Measurements from ENCODE around the gene CTNNA1. TPM values are rescaled to one million over a fixed set of nuclear protein-coding genes. Genes with fewer than 3 reads are reported as not detected.
"Not testable (repeated sequence)": the region's sequence is repeated elsewhere in the genome, so short reads cannot be mapped to it uniquely, and the experiment has no call there.

The CTNNA1 gene
- total RNA-seq, 1 experiment from 2014 or later = 268 TPM

DNA sequence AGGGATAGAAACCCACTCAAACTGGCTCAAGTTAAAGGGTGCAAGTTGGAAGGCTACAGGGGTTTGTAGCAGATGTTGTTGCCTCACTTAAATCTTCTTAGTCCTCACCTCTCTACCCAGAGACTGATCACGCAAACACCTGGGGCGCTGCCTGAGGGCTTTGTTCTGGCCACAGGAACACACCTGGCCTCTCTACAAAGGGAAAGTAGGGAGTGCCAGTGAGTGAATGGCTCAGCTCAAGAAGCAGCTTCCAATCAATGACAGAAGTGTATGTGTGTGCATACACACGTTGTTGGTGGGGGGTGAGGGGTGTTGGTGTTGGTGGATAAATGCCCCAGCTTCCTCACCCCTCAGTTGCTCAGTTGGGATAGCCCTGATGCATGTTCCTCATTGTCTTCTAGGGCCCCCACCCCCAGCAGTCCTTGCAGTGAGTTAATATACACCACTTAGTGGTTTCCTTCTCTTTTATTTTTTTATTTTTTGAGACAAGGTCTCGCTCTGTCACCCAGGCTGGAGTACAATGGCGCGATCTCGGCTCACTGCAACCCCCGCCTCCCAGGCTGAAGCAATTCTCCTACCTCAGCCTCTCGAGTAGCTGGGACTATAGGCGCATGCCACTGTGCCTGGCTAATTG lies 30.6 kb upstream of the CTNNA1 start:
- in situ Hi-C loops (cut with HindIII; ENCODE audit: low pct_unique_long_range_greater_than_20kb, low sequenced_read_pairs) = no loop called here
- DNase-seq (ENCODE audit: low read depth) = no peak

DNA sequence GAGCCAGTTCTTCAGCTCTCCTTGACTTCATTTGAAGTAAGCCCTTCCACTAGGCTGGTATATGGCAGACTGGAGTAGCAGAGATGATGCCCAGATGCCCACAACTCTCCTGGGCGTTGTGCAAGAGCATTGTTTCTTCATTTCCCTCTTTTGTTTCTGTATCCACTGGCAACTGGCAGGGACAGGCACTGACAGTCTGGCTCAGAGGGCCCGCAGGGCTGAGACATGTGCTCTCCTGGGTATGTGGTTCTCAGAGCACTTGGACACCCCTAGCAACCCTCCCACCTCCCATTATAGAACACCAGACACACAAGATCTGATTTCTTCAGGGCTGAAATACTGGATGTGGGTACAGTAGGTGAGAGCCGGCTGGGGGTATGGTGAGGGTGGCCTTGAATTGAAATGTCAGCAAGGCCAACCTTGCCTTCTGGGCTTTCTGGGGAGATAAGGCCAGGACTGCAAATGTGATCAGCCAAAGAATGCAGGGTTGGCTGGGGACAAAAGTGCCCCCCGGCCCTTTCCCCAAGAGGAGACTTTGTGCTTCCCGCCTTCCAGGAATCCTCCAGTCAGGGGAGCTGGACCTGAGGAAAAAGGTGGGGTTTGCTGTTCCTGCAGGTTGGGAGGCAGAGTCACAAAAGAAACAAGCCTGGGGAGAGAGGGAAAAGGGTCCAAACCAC lies 28.6 kb upstream of the CTNNA1 start:
- no peak for DNase-seq (ENCODE audit: low read depth)
- in situ Hi-C loops (cut with HindIII; ENCODE audit: low pct_unique_long_range_greater_than_20kb, low sequenced_read_pairs) = no loop called here

DNA sequence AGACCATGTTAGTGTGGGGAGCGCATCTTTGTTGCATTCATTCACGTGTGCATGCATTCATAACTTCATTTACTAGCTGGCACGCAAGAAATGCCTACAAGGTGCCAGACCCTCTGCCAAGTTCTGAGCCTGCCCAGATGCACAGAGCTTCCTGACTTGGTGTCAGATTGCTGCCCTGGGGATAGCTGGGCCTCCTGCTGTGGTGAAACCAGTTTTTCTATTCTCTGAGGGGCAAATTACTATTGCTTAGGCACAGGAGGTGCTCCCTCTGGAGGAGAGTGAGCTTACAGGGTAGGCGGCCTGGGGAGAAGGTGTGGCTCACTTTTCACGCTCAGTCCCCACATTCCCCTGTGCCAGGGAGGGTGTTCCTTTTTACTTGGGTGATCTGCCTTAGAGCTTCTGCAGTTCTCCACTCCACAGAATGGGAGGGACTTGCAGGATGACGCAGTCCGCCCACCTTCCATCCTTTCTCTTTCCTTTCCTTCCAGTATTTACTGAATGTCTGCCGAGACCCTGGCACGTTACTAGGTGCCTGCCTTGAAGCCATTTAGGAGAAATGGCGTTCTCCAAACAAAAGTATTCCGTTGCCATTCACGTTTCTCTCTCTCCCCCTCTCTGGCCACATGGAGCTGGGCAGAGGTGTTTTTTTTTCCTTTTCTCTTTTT lies 27.9 kb upstream of the CTNNA1 start:
- DNase-seq (ENCODE audit: low read depth) = no peak
- in situ Hi-C loops (cut with HindIII; ENCODE audit: low pct_unique_long_range_greater_than_20kb, low sequenced_read_pairs) = no loop called here

DNA sequence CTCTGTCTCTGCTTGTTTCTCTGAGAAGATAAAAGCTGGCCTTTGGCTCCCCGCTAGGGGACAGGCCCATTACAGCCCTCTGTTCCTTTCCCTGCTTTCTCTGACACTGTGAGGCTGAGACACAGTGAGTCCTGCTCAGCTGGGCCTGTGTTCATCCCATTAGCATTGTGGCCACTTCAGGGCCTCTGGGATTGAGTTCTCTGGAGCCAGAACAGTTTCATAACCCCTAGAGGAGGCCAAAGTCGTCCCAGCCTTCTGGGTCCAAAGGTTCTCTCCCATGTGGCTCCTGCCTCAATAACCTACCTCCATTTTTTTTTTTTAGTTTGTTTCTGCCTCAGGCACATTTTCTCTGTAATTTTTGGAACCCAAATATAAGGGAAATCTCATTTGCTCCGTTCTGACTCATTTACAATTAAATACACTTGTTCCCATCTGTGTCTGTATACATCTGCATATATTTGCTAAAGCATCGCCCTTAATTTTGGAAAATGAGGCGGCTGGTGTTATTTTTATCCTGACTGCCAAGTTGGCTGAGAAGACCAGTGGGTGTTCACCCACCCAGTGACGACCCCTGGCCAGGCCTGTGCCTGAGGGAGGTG lies 27.3 kb upstream of the CTNNA1 start:
- in situ Hi-C loops (cut with HindIII; ENCODE audit: low pct_unique_long_range_greater_than_20kb, low sequenced_read_pairs) = no loop called here
- DNase-seq (ENCODE audit: low read depth) = no peak

DNA sequence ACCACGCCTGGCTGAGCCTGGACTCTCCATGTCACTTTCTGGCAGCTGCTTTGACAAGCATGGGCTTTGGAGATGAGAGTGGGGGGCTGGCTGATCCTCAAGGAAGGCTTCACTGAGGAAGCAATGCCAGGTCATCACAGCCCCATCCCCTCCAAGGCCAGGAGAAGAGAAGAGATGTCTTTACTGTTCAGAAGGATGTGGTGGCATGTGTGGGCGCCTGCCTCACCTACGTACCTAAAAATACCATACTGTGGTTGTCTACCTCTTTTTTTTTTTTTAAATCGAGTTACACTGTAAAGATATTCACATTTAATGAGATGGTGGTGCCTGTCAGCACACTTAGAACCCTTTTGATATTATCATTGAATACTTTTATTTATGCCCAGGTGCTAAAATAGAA lies 26.4 kb upstream of the CTNNA1 start:
- DNase-seq (ENCODE audit: low read depth) = no peak
- in situ Hi-C loops (cut with HindIII; ENCODE audit: low pct_unique_long_range_greater_than_20kb, low sequenced_read_pairs) = no loop called here

DNA sequence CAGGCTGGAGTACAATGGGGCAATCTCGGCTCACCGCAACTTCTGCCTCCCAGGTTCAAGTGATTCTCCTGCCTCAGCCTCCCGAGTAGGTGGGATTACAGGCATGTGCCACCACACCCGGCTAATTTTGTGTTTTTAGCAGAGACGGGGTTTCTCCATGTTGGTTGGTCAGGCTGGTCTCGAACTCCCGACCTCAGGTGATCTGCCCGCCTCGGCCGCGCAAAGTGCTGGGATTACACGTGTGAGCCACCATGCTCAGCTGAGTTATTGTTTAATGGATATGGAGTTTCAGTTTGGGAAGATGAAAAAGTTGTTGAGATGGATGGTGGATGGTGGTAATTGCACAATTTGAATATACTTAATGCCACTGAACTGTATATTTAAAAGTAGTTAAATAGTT lies 22.7 kb upstream of the CTNNA1 start:
- DNase-seq (ENCODE audit: low read depth); in situ Hi-C loops (cut with HindIII; ENCODE audit: low pct_unique_long_range_greater_than_20kb, low sequenced_read_pairs): not testable (repeated sequence)

DNA sequence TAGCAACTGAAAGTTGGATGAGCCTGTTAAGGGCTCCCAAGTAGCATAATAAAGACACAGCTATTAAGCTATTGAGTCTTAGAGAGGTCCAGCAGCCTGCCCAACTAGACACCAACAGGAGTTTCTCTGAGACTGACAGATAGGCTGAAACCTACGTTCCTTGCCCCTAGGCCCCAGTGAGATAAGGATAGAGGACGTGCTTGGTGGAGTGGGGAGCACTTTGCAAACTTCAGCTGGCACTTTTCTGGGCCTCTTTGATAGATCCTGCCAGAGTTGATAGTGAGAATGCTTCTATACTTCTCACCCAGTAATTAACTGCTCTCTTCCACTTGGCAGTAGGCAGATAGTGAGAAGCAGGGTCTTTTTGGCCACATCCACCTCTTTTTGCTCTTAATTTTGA lies 20.8 kb upstream of the CTNNA1 start:
- no peak for DNase-seq (ENCODE audit: low read depth)
- in situ Hi-C loops (cut with HindIII; ENCODE audit: low pct_unique_long_range_greater_than_20kb, low sequenced_read_pairs) = no loop called here

DNA sequence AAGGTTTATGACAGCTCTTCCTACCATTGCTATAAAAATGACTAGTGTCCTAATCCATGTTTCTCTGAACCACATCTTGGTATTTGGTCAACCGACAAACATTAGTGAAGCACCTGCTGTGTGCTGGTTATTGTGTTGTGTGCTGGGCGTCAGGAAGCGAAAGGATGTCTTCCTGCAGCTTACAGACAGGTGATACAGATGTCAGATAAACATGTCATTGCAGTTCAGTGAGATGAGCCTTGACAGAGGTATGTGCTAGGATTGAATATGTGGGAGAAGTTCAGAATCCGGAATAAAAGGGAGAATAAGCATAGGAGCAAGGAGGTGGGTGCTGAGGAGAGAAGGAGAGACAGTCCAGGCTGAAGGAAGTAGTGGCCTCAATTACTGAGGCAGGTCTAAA lies 20.3 kb upstream of the CTNNA1 start:
- in situ Hi-C loops (cut with HindIII; ENCODE audit: low pct_unique_long_range_greater_than_20kb, low sequenced_read_pairs) = no loop called here
- no peak for DNase-seq (ENCODE audit: low read depth)

DNA sequence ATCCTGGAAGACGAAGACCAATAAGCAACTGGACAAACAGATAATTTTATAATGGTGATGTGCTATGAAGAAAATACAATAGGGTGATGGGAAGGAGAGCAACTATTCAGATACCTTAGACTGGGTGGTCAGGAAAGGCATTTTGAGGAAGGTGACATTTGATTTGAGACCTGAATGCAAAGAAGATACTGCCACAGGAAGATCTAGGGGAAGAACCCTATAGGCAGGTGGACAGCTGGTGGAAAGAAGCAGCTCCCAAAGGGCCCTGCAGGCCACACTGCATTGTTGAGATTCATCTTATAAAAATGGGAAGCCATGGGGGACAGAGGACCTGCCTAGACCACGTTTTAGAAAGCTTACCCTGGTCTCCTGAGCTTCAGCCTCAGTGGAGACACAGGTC lies 19.7 kb upstream of the CTNNA1 start:
- no peak for DNase-seq (ENCODE audit: low read depth)
- in situ Hi-C loops (cut with HindIII; ENCODE audit: low pct_unique_long_range_greater_than_20kb, low sequenced_read_pairs) = no loop called here

DNA sequence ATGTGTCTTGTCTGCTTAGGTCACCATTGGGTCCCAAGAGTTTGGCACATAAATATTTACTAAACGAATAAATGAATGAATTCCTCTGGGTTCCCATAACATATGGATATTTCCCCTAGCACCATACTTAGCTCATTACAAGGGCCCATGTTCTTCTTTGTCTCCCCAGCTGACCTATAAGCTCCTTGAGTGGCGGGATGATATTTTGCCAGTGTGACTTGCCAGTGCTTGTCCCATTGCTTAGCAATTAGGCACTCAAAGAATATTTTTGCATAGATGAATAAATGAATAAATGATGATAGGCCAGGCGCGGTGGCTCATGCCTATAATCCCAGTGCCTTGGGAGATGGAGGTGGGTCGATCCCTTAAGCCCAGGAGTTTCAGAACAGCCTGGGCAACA lies 16.9 kb upstream of the CTNNA1 start:
- in situ Hi-C loops (cut with HindIII; ENCODE audit: low pct_unique_long_range_greater_than_20kb, low sequenced_read_pairs) = no loop called here
- no peak for DNase-seq (ENCODE audit: low read depth)

DNA sequence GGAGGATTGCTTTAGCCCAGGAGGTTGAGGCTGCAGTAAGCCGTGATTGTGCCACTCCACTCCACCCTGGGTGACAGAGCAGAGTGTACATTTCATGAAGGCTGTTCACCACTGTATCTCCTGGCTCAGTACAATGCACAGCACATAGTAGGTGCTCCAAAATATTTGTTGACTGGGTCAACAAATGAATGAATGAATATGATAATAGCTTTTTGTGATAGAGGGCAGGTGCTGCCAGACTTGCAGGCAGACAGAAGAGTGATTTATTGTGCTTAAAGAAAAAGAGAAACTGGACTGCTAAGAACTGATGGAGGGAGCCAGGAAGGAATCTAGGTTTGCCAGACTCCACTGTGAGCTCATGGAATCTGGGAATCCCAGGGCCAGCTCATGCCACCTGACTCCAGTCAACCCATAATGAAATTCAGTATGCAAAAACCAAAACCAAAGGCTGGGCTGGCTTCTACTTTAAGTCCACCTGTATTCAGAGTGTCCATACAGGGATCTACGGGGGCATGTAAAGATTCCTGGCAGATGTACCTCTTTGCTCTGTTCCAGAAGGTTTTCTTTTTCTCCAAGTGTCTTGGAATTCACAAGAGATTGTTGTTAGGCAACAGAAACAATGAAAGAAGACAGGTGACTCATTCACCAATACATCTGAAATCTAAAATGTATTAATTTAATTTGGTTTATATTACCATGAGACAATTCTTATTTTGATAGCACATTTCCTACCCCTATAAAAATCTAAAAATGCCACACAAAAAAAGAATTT lies 15.5 kb upstream of the CTNNA1 start:
- in situ Hi-C loops (cut with HindIII; ENCODE audit: low pct_unique_long_range_greater_than_20kb, low sequenced_read_pairs) = no loop called here
- DNase-seq (ENCODE audit: low read depth) = no peak

DNA sequence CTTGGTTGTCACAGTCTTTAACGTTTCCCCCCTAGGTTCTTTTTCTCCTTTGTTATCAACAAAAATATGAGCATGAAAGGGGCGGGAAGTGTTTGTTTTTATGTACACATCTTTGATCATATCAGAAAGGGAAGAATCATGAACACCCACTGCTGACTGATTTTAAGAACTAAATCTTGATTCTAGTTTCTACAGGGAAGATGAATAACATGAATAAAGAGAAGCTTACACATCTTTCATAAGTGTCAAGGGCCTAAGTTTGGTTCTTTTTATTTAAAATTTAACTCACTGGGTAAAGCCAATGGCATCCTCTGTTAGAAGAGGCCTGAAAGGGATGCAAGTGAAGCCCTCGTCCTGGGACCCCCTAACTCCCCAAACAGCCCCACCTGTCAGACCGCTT lies 14.8 kb upstream of the CTNNA1 start:
- no peak for DNase-seq (ENCODE audit: low read depth)
- in situ Hi-C loops (cut with HindIII; ENCODE audit: low pct_unique_long_range_greater_than_20kb, low sequenced_read_pairs) = no loop called here

DNA sequence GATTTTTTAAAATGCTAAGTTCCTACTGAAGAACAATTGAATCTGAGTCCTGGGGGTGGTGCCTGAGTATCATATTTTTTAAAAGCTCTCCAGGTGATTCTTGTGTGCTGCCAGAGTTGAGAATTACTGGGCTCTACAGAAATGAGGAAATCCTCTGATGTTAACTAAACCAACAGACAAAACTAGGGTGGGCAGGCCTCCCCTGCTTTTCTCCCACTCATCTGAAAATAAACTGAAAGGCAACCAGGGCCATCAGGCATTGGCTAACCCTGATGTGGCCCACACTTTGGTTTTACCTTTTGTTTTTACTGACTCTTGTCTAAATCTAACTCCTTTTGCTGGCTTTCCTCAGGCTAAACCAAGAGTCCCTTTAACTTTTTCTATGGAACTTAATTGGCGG lies 13.3 kb upstream of the CTNNA1 start:
- no peak for DNase-seq (ENCODE audit: low read depth)
- in situ Hi-C loops (cut with HindIII; ENCODE audit: low pct_unique_long_range_greater_than_20kb, low sequenced_read_pairs) = no loop called here

DNA sequence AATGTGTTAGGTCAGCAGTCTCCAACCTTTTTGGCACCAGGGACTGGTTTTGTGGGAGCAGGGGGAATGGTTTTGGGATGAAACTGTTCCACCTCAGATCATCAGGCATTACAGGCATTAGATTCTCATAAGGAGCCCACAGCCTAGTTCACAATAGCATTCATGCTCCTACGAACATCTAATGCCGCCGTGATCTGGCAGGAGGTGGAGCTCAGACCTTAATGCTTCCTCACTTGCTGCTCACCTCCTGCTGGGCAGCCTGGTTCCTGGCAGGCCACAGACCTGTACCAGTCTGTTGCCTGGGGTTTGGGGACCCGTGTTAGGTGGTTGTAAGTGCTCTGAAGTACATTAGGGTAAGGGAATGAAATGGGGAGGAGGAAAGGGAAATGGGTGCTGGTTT lies 9.7 kb upstream of the CTNNA1 start:
- in situ Hi-C loops (cut with HindIII; ENCODE audit: low pct_unique_long_range_greater_than_20kb, low sequenced_read_pairs) = no loop called here
- DNase-seq (ENCODE audit: low read depth) = no peak

DNA sequence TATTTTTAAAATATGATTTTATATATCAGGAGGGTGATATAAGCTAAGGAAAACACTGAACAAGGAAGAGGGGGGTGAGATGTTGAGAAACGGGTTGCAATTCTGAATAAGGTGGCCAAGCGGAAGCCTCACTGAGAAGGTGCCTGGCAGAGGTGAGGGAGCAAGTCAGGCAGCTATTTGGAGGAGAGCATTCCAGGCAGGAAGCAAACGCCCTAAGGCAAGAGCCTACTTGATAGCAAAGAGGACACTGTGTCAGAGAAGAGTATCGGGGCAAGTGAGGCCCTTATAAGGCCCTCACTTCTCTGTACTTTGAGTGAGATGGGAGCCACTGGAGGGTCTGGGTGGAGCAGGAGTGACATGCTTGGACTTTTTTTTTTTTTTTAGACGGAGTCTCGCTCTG lies 8.0 kb upstream of the CTNNA1 start:
- in situ Hi-C loops (cut with HindIII; ENCODE audit: low pct_unique_long_range_greater_than_20kb, low sequenced_read_pairs) = no loop called here

DNA sequence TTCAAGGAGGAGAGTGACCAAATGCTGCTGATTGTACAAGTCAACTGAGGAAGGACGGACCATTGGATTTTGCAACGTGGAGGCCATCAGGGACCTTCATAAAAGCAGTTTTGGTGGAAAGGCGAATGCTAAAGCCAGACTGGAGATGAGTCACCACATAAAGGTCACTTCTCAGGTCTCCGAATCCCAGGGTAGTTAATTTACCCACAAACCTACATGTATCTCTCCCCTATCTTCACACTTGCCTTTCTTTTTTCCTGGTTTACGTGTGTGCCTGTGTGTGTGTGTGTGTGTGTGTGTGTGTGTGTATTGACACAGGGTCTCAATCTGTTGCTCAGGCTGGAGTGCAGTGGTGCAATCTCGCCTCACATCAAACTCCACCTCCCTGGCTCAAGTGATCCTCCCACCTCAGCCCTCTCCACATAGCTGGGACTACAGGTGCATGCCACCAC lies 4.6 kb upstream of the CTNNA1 start:
- no peak for DNase-seq (ENCODE audit: low read depth)
- in situ Hi-C loops (cut with HindIII; ENCODE audit: low pct_unique_long_range_greater_than_20kb, low sequenced_read_pairs) = no loop called here

More for the DNA sequence above, 8.0 kb upstream of the CTNNA1 start:
- DNase-seq (ENCODE audit: low read depth) = no peak

DNA sequence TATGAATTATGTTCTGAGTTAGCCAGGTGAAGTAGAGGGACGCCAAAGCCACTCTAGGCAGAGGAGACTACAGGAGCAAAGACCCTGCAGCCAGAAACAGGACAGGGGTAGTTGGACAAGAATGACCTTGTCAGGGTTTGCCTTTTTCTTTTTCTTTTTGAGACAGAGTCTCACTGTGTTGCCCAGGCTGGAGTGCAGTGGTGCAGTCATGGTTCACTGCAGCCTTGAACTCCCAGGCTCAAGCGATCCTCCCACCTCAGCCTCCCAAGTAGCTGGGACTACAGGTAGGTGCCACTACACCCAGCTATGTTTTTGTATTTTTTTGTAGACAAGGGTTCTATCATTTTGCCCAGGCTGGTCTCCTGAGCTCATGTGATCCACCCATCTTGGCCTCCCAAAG lies 1.9 kb upstream of the CTNNA1 start:
- DNase-seq (ENCODE audit: low read depth); in situ Hi-C loops (cut with HindIII; ENCODE audit: low pct_unique_long_range_greater_than_20kb, low sequenced_read_pairs): not testable (repeated sequence)

DNA sequence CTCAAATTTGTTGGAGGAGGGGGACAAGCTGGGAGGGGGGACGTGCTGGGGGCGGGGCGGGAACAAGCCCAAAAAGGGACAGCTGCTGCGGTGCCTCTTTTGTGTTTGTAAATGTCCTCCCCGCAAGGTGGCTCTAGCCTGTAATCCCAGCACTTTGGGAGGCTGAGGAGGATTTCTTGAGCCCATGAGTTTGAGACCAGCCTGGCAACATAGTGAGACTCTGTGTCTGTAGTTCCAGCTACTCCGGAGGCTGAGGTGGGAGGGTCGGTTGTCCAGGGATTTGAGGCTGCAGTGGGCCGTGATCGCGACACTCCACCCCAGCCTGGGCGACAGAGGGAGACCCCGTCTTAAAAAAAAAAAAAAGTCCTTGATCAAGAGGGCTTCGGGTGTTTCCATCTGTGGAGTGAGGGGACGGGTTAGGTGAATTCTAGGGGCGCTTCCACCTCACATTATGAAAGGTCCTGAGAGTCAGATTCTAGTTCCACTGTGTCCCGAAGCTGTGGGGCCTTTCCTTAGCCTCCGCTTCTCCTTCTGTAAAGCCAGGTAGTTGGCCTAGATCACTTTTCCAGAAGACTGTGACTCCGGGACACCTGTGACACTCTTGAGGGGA lies 779 bp upstream of the CTNNA1 start:
- in situ Hi-C loops (cut with HindIII; ENCODE audit: low pct_unique_long_range_greater_than_20kb, low sequenced_read_pairs) = no loop called here
- no peak for DNase-seq (ENCODE audit: low read depth)

All from Caki2 (cell line).